Measurements from ENCODE around the gene KLK13.

KLK13 gene

DNA sequence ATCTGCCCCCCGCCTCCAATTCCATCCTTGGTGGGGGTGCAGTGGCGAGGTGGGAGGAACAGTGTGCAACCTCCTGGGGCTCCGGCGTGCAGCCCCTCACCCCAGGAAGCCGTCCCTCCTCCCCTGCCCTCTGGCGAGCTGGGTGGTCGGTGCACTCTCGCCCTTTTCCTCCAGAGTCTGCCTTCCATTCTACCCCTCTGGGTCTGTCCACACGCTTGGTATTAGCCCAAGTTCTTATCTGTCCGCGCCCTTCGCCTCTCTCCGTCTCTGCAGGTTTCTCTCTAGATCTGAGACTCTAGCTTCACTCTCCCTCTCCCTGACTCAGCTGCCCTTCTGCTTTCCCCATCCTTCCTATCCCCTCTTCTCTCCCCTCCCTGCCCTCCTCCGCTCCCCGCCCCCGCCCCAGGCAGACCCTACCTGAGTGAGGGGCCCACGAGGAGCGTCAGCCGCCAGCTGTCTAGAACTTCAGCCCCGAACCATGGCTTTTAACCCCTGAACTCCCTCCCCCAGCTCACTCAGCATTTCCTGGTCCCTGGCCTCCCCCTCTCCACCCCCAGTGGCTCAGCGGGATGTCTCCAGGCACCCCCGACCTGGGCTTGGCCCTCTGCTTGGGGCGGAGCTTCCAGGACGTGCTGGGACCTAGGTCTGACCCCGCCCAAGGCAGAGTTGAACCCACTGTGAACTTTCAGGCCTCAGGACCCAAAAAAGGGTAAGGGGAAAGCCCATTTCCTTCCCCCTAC is 499 bp upstream of the KLK13 start:
- in situ Hi-C loops (cut with MboI; ENCODE audit: low sequenced_read_pairs): no loop called here

DNA sequence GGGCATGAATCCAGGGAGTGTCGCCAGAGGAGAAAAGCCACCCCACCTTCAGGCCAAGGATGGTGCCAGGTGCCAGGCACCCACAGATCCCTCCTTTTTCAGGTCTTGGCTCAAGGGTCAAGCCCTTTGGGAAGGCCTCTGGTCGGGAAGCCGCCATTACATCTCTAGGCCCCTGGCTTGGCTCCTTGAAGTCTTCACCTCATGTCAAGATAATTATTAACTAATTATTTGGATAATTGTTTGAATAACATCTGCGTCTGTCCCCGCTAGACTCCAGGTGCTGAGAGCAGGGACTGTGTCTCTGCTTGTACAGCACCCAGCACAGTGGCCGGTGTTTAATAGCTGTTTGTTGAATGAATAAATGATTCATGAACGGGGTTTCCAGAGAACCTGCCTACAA is 1.2 kb downstream of the KLK13 start:
- in situ Hi-C loops (cut with MboI; ENCODE audit: low sequenced_read_pairs): no loop called here

DNA sequence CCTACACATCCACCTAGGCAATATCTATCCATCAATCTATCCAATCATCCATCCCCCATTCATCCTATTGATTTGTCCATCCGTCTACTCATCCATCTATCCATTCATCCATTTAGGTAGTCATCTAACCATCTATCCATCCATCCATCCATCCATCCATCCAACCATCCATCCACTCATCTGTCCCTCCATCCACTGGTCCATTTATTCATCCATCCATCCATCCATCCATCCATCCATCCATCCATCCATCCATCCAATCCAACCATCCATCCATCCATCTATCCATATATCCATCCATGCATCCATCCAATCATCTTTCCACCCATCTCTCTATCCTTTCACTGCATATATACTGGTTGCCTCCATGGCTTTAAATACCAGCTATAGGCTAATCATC is 3.9 kb downstream of the KLK13 start:
- in situ Hi-C loops (cut with MboI; ENCODE audit: low sequenced_read_pairs): no loop called here

DNA sequence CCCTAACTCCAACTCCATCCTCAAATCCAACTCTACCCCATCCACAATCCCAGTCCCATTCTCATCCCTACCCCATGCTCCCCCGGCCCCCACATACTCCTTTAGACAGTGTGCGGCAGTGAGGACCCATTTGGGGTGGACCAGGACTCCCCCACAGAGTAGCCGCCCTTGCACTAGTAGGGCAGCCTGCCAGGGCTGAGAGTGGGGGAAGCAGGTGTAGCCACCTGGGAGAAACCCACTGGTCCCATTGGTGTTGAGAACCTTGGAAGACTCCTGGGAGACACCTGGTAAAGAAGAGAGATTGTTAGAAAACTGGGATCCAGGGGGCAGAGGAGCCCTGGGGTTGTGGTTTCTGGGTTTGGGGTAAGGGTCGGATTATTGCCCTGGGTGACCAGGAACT is 4.6 kb downstream of the KLK13 start:
- in situ Hi-C loops (cut with MboI; ENCODE audit: low sequenced_read_pairs): no loop called here

DNA sequence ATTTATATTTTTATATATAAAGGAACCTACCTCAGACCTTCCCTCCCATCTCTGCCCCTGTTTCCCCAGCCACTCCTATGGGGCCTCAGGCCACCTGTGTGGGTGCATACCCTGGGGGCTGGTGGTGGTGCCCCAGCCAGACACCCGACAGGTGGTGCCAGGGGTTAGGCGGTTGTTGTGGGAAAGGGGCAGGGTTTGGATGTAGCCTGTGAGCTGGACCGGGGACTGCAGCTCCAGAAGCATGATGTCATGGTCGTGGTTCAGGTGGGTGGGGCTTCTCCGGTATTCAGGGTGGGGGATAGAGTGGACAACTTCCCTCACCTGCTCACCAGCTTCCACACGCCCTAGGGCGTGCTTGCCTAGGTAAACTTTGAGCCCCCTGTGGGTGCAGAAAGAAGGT is 5.2 kb downstream of the KLK13 start:
- in situ Hi-C loops (cut with MboI; ENCODE audit: low sequenced_read_pairs): no loop called here

DNA sequence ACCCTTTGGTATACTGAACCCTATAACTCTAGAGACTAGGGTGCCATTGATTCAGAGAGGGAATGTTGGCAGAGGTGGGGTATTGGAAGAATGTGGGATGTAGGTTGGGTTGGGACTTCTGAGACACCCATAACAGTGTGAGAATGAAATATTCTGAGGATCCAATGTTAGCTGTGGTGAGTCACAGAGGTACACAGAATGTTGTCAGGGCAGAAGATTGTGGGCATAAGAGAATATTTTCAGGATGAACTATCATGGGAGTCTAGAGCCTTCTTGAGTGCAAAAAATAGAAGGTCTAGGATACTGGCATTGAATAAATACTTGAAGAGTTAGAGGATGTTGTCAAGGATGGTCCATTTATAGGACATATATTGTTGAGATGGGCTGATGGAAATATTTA is 9.0 kb downstream of the KLK13 start:
- in situ Hi-C loops (cut with MboI; ENCODE audit: low sequenced_read_pairs): no loop called here

DNA sequence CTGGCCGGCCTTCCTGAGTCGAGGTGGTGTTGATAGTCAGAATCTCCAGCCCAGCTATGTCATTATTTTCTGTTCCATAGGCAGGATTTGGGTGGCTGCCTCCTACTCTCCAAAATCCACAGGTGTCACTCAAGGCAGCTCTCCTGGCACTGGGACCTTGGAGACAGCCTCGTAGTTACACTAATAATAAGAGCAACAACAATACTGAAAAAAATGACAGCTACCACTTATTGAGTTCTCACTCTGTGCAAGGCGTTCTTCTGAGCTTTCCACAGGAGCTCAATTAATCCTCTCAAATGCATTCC is 17.9 kb downstream of the KLK13 start:
- in situ Hi-C loops (cut with MboI; ENCODE audit: low sequenced_read_pairs): no loop called here

DNA sequence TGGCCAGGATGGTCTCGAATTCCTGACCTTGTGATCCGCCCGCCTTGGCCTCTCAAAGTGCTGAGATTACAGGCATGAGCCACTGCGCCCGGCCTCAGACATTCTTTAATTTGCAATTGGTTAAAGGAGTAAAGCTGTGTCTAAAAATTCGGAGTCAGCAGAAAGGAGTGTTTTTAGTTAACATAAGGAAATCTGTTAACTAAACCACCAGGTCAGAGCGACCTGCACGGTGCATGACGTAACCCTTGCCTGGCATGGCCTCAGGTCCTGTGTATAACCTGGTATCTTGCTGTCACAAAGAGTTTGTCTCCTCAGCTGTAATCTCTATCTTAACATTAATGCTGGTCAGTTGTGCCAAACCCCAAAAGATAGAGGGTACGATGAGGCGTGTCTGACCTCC is 20.6 kb downstream of the KLK13 start:
- in situ Hi-C loops (cut with MboI; ENCODE audit: low sequenced_read_pairs): no loop called here

DNA sequence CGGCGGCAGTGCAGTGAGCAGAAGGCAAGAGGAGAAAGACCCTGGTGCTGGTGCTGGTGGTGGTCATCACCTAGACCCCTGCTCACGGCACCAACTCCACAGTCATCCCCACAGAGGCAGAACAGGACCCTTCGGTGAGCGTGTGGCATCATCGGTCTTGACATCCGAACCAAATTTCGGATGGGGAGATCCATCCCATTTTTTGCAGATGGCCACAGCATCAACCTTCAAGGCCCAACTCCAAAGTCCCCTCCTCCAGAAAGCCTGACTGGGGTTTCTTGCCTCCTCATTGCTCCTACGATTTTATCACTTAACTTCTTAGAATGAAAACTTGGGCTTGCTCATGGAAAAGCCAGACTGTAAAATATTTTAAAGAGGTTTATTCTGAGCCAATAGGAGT is 21.4 kb downstream of the KLK13 start:
- in situ Hi-C loops (cut with MboI; ENCODE audit: low sequenced_read_pairs): no loop called here

DNA sequence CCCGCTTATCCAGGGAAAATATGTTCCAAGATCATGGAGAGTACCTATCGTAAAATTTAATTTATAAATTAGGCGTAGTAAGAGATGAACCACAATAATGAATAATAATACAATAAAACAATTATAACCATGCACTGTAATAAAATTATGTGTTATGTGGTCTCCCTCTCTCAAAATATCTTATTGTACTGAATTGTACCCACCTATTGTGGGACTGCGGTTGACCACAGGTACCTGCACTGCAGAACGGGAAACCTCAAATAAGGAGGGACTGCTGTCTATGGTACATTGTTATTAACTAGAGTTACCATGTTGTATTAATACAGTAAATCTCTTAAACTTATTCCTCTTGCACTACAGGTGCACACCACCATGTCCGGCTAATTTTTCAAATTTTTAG is 24.7 kb downstream of the KLK13 start:
- in situ Hi-C loops (cut with MboI; ENCODE audit: low sequenced_read_pairs): no loop called here

DNA sequence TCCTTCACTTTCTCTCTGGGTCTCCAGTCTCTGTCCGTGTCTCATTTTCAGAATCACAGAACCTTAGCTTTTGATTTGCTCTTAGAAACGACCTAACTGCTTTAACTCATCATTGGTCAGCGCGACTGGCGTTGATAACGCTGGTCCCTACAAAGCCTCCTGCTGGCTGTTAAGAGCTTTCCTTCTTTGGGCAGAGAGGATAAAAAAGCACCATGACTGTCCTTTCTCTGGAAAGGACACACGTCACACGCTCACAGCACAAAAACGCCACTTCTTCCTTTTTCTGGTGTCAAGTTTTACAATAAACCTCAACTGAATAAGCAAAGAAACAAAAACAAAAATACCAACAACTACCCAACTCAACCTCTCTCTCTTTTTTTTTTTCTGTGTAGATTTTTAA is 28.4 kb downstream of the KLK13 start:
- in situ Hi-C loops (cut with MboI; ENCODE audit: low sequenced_read_pairs): no loop called here

DNA sequence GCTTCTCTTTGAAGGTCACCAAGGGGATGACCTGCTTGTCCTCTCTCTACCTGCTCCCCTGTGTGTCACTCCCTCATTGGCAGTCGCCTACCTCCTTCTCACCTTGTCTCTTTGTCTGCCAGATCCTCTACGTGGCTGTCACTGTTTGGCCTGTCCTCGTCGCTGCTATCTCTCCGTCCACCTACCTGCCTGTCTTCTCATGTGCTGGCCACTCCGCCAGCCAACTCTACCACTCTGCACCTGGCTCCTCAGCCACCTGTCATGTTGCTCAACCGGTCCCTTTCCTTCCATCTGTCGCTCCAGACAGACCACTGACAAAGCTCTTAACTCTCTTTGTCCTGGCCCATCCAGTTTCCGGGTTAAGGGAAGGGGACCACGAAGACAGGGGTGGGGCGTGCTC is 30.2 kb downstream of the KLK13 start, which contains the start of gene KLK12:
Gene KLK12 (minus strand): TSS at position 299 of the 400 bp plus-strand sequence. CDS start 381 bp downstream, outside the sequence.
- in situ Hi-C loops (cut with MboI; ENCODE audit: low sequenced_read_pairs): no loop called here

DNA sequence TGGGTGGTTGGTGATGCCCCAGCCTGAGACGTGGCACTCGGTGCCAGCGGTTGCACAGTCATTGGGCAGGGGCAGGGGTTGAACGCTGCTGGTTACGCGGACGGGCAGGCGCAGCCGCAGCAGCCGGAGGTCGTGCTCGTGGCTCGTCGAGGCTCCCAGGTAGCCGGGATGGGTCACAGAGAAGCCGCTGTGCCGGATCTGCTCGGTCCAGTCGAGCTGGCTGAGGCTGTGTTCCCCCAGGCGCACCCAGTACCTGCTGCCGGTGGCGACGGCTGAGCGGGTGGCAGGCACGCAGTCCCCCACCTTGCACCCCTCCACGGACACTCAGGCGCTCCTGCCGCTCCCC is 33.0 kb downstream of the KLK13 start:
- in situ Hi-C loops (cut with MboI; ENCODE audit: low sequenced_read_pairs): no loop called here

DNA sequence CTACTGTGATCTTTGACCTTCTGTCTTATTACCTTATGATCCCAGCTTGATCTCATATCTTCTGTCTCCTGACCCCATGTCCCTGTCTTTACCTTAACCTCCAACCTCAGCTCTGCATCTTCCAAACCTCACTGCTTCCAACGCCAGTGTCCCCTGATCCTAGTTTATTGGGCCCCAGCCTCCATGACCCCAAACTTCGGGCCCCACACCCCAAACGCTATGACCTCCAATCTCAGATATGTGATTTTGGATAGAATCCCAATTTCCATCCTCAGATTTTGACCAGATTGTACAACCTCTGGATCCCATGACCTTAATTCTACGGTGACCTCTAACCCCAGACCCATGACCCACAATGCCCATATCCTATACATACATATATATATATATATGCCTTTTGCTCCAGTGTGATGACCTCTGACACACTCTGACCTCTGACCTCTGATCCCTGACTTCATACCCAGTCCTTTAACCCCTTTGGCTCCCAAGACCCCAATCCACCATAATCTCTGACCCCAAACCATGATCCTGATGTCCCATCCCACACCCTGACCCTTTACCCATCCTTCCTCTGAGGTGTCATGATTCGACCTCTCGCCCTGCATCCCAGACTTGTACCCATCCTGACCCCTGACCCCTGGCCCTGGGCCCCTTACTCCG is 33.5 kb downstream of the KLK13 start:
- in situ Hi-C loops (cut with MboI; ENCODE audit: low sequenced_read_pairs): no loop called here

DNA sequence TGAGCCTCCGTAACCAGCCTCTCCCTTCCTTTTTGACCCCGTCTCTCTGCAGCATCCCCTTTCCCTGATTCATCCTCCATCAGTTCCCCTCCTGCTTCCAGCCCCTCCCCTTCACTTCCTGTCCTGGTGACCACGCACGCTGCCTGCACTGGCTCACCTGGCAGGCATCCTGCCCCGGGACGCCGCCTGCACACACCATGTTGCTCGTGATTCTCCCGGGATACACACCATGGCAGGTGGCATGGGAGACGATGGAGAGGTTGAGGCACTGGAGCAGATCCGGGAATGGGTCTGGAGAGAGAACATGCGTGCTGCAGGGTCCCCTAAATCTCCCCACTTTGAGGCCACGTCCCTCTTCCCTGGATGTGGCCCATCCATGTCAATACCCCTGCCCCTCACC is 34.3 kb downstream of the KLK13 start:
- in situ Hi-C loops (cut with MboI; ENCODE audit: low sequenced_read_pairs): no loop called here

DNA sequence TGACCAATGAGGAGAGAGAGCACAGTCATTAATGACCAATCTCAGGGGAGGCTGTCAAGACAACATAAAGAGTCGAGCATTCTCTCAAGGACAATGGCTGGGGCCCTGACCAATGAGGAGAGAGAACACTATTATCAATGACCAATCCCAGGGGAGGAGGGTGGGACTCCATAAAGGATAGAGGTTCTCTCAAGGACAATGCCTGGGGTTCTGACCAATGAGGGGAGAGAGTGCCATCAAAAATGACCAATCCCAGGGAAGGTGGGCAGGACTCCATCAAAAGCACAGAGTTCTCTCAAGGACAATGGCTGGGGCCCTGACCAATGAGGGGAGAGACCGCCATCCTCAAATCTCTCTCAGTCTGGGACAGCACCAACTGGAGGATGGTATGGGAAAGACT is 35.2 kb downstream of the KLK13 start:
- in situ Hi-C loops (cut with MboI; ENCODE audit: low sequenced_read_pairs): no loop called here

DNA sequence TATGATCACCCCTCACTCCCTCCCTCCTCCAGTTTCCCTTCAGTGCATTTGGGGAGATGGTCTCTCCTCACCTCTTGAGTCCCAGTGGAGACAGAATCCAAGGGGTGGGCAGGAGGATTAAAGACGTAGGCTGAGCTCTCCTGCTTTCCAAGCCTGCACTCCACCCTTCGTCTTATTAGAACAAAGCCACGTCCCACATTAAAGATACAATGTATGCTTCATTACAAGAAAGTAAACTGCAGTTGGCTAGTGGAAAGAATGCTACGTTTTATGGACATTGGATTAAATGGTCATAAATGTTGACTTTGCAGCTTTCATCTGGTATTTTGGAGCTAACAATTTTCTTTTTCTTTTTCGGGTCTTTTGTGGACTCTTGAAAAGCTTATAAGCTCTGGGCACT is 37.0 kb downstream of the KLK13 start:
- in situ Hi-C loops (cut with MboI; ENCODE audit: low sequenced_read_pairs): no loop called here

DNA sequence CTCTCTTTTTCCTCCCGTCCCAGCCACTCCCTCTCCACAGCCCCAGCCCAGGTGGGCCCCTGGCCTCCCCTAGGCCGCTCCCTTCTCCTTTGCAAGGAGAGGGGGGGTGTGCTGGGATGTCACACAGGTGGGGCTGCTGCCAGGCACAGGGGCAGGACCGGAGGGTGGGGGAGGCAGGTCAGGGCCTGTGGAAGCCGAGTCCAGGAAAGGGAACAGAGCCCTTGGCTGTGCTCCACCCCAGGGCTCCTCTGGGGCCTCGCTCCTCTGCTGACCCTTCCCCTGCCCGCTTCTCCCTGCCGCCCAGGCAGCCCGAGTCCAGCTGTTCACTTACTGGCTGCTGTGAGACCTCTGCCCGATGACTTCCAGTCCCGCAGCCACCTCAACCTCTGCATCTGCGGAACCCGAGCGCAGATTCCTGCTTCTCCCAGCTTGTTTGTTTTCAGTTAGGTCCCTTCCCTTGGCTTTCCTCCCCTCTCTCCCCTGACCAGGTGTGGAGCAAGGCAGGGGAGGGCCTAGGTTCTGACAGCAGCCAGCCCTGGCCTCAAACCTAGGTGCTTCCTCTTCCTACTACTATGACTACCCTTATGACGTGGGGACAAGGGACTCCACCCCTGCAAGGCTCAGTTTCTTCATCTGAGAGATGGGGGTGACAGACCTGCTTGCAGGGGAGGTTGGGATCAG is 37.6 kb downstream of the KLK13 start:
- in situ Hi-C loops (cut with MboI; ENCODE audit: low sequenced_read_pairs): no loop called here

DNA sequence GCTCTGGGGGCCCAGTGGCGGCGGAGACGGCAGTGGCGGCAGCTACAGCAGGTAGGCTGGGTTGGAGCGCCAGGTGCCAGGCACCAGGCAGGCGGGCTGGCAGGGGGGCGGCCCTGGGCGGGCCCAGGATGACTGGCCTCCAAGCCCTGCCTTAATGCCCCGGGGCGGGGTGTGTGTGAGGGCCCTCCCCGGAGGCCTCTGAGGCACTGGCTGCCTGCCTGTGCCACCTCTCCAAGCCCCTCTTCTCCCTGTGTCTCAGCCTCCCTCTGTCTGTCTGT is 38.4 kb downstream of the KLK13 start, which contains the start of gene KLK11:
Gene KLK11 (minus strand): TSS at position 63 of the 278 bp plus-strand sequence. CDS start 985 bp downstream, outside the sequence.
- in situ Hi-C loops (cut with MboI; ENCODE audit: low sequenced_read_pairs): no loop called here

DNA sequence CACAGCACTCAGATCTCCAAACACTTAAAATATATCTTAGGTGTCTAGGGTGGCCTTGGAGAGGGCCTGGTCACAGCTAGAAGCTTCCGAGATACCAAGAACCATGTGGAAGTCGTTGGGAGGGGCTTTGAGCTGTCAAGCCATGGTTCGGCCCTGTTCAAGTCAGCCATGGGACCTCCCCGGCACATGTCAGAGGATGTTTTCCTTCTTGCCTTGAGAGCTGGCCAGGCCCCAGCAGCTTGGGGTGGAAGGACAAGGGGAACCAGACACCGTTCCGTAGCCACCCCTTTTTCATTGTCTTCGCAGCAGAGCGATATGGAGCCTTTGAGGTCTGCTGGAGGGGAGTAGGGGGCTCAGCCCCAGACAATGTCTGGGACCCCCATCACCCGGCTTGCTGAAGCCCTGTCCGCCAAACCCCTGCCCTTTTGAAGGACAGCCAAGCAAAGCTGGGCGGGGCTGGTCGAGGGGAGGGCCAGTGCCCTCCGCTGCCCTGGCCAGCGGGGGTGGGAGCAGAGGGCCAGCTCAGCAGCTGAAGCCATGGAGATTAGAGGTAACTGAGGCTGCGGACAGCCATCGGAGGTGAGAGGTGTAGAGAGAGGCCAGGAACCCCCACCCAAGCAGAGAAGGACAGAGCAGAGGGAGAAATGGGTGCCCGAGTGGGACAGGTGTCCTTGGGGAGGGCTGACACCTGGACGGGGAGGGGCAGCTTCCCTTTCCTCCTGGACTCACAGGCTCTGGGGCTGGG is 38.9 kb downstream of the KLK13 start:
- in situ Hi-C loops (cut with MboI; ENCODE audit: low sequenced_read_pairs): no loop called here

DNA sequence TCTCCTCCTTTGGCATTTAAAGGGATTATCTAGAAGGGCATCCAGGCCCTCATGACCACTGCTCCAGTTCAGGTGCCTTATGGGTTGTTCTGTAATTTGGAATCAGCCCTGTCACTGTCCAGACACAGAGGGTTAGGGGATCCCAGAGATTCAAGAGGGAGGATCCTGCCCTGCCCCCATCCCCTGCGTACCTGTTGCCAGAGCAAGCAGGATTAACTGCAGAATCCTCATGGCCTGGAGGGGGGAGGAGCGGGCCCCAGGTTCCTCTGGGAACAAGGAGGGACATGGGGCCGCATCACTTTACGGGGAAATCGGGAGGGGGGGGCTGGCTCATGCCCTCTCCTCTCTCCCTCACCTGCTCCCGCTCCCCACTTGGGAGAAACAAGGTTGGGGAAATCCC is 39.5 kb downstream of the KLK13 start:
- in situ Hi-C loops (cut with MboI; ENCODE audit: low sequenced_read_pairs): no loop called here

DNA sequence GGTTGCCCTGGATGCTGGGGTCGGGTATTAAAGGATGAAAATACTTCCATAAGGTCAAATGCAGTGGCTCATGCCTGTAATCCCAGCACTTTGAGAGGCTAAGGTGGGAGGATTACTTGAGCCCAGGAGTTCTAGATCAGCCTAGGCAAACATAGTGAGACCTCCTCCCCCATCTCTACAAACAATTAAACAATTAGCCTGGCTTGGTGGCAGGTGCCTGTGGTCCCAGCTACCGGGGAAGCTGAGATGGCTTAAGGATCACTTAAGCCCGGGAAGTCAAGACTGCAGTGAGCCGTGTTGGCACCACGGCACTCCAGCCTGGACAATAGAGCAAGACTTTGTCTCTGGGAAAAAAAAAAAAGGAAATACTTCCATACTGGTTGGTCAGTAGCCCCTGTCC is 40.0 kb downstream of the KLK13 start:
- in situ Hi-C loops (cut with MboI; ENCODE audit: low sequenced_read_pairs): no loop called here
